ENCODE results near the gene UBTD1. TPM values are rescaled to one million over a fixed set of nuclear protein-coding genes. Genes with fewer than 3 reads are reported as not detected.

The UBTD1 gene
- total RNA-seq, 1 experiment from 2014 or later, result 19.0 TPM

GRCh38 chr10:97538839-97539238 is 40.1 kb downstream of the UBTD1 start:
- no peaks in the 10 kb centered on the region; the same call in 1 of the 2 replicates for H3K4me1 ChIP-seq (ENCODE audit: insufficient read depth, low read length)
- H3K4me1 Mint-ChIP-seq, result peaks cover 35 to 50% of the 10 kb centered on the region in 2 experiments

More at GRCh38 chr10:97538839-97539238, 40.1 kb downstream of the UBTD1 start:
- no peak overlapping the region for H3T11ph ChIP-seq (ENCODE audit: low read length)
- no peak overlapping the region for H3K56ac ChIP-seq (ENCODE audit: insufficient read length, low read depth, low read length)
- Mint-ChIP-seq H3K27me3 (ENCODE audit: low read depth) (no peaks in the 10 kb centered on the region), H3K36me3 (ENCODE audit: insufficient read depth in 1 of 3, low read depth in 3 of 3) (no peaks in the 10 kb centered on the region; a peak in 2 of 7 replicates), H3K9me3 (no peaks in the 10 kb centered on the region; a peak in 1 of 5 replicates), H3K4me3 (no peak overlapping the region), H3K27ac (peak overlapping the region; percentile 2 to 87 (median 54); a peak in 3 of 7 replicates)
- no peaks in the 10 kb centered on the region; the same call in 1 of the 2 replicates for H3K79me2 ChIP-seq (ENCODE audit: insufficient read depth, low read length)
- H3K23me2 ChIP-seq (ENCODE audit: insufficient read length, low read depth, low read length, poor library complexity, severe bottlenecking), result no peaks in the 10 kb centered on the region
- H3K9me3 ChIP-seq (ENCODE audit: control insufficient read depth, low read depth, low read length), result no peaks in the 10 kb centered on the region
- no peak overlapping the region for H3K27ac ChIP-seq (ENCODE audit: insufficient read length, low read depth, low read length)
- H4K5ac ChIP-seq (ENCODE audit: insufficient read length, low read depth, low read length), result no peak overlapping the region
- no peaks in the 10 kb centered on the region for H4K20me1 ChIP-seq (ENCODE audit: control insufficient read depth, insufficient read depth, insufficient read length)
- no peak overlapping the region for H2AFZ ChIP-seq (ENCODE audit: low read length)
- no CpG with 5 or more reads among the region's 4 CpGs for WGBS (ENCODE audit: extremely low coverage, insufficient read length, low lambda C conversion rate)
- H4K91ac ChIP-seq (ENCODE audit: insufficient read length, low read depth, low read length), result no peak overlapping the region
- no peak overlapping the region for H3K4me2 ChIP-seq (ENCODE audit: insufficient read depth, insufficient read length, low read length)
- no peaks in the 10 kb centered on the region for H3K27me3 ChIP-seq (ENCODE audit: insufficient read depth, low read length)
- no peak for TF ChIP-seq CTCF (conservative IDR thresholded peaks at IDR 0.05)
- no peak overlapping the region for H3K23ac ChIP-seq (ENCODE audit: insufficient read length, low read depth, low read length)
- H2BK120ac ChIP-seq (ENCODE audit: low read depth, low read length, poor library complexity, severe bottlenecking), result no peak overlapping the region
- no peak for DNase-seq
- H2BK15ac ChIP-seq (ENCODE audit: low read depth, low read length), result no peak overlapping the region
- H2AK5ac ChIP-seq (ENCODE audit: insufficient read length, low read length), result no peak overlapping the region
- H3K14ac ChIP-seq (ENCODE audit: insufficient read depth, low read length), result no peak overlapping the region
- no peak overlapping the region for H2BK5ac ChIP-seq (ENCODE audit: insufficient read length, low read length)
- H2BK12ac ChIP-seq (ENCODE audit: insufficient read length, low read depth, low read length), result no peak overlapping the region
- no peak overlapping the region for H3K9ac ChIP-seq (ENCODE audit: extremely low read depth, insufficient read length, low read length)
- H4K8ac ChIP-seq (replicated peaks; ENCODE audit: insufficient read length, low read depth, low read length), result no peak overlapping the region
- no peak overlapping the region for H3K18ac ChIP-seq (ENCODE audit: insufficient read length, low read depth, low read length)
- H3K4ac ChIP-seq (ENCODE audit: low read depth, low read length), result no peak overlapping the region
- no peak overlapping the region for H2BK20ac ChIP-seq (ENCODE audit: low read depth, low read length, poor library complexity, severe bottlenecking)
- no peaks in the 10 kb centered on the region for H3K79me1 ChIP-seq (ENCODE audit: insufficient read depth, low read depth, low read length, poor library complexity, severe bottlenecking)
